Measurements from ENCODE around the gene CXCL1. TPM values are rescaled to one million over a fixed set of nuclear protein-coding genes. Genes with fewer than 3 reads are reported as not detected.
A peak's percentile ranks its signal among the peaks of the same experiment; 100 is the strongest.

The CXCL1 gene
- polyA plus RNA-seq, 3 donors: 1.7 to 4.4 (median 3.5) TPM

- Mint-ChIP-seq H3K36me3 (peaks cover 0 to 2% of the 10 kb centered on the region in 2 donors), H3K9me3 (peaks cover 0 to 15% (median 4%) of the 10 kb centered on the region in 7 donors), H3K4me3 (no peak overlapping the region), H3K4me1 (peaks cover 25% of the 10 kb centered on the region), H3K27ac (peak overlapping the region in 2 of 7 donors; percentile 24 to 61), H3K27me3 (ENCODE audit: low read depth in 3 of 3) (no peaks in the 10 kb centered on the region)
- Histone ChIP-seq H3K4me3 (replicated peaks in 1 of 3; ENCODE audit: low read depth in 2 of 3, low read length in 3 of 3) (no peak overlapping the region), H3K4me2 (replicated peaks; ENCODE audit: extremely low read depth, low read length, poor library complexity, severe bottlenecking) (no peak overlapping the region), H3K27me3 (ENCODE audit: control insufficient read depth in 2 of 2, insufficient read depth in 2 of 2, low read length in 2 of 2) (no peaks in the 10 kb centered on the region), H3K27ac (ENCODE audit: low read depth in 1 of 2, low read length in 2 of 2) (no peak overlapping the region), H3K36me3 (replicated peaks in 1 of 2; ENCODE audit: control insufficient read depth in 1 of 2, insufficient read depth in 2 of 2, low read length in 2 of 2) (no peaks in the 10 kb centered on the region), H2AFZ (ENCODE audit: insufficient read depth, low read depth, low read length, poor library complexity, severe bottlenecking) (no peak overlapping the region), H3K9me3 (replicated peaks in 1 of 2; ENCODE audit: control insufficient read depth in 1 of 2, insufficient read depth in 1 of 2, low read length in 2 of 2) (no peaks in the 10 kb centered on the region), H3K4me1 (ENCODE audit: control insufficient read depth in 1 of 2, insufficient read depth in 2 of 2, low read length in 2 of 2) (peaks cover 7 to 15% of the 10 kb centered on the region in 2 donors), H4K20me1 (ENCODE audit: insufficient read depth, low read length) (no peaks in the 10 kb centered on the region), H3K9ac (ENCODE audit: insufficient read depth, low read length, poor library complexity, severe bottlenecking) (no peak overlapping the region), H3K79me2 (ENCODE audit: insufficient read depth, low read length) (no peaks in the 10 kb centered on the region)
- DNase-seq: no peak
- no peak for TF ChIP-seq CTCF (IDR thresholded peaks at IDR 0.05)
- intact Hi-C loops (cut with micrococcal nuclease): no loop called here
These were observed 45.4 kb upstream of the CXCL1 start for GRCh38 chr4:73823760-73824159.

GRCh38 chr4:73828956-73829355 lies 40.2 kb upstream of the CXCL1 start:
- H3K4me2 ChIP-seq (replicated peaks; ENCODE audit: extremely low read depth, low read length, poor library complexity, severe bottlenecking): peak overlapping the region; percentile 17
- peak; percentile 40 to 55 (median 50) for DNase-seq
- Mint-ChIP-seq H3K27me3 (ENCODE audit: low read depth in 3 of 3) (no peaks in the 10 kb centered on the region), H3K36me3 (peaks cover 0 to 2% of the 10 kb centered on the region in 2 donors), H3K4me3 (no peak overlapping the region), H3K4me1 (peaks cover 12% of the 10 kb centered on the region), H3K9me3 (peaks cover 0 to 15% (median 4%) of the 10 kb centered on the region in 7 donors), H3K27ac (no peak overlapping the region)
- H3K36me3 ChIP-seq (replicated peaks in 1 of 2; ENCODE audit: control insufficient read depth in 1 of 2, insufficient read depth in 2 of 2, low read length in 2 of 2): no peaks in the 10 kb centered on the region
- no peaks in the 10 kb centered on the region for H3K9me3 ChIP-seq (replicated peaks in 1 of 2; ENCODE audit: control insufficient read depth in 1 of 2, insufficient read depth in 1 of 2, low read length in 2 of 2)
- intact Hi-C loops (cut with micrococcal nuclease): no loop called here
- no peak for TF ChIP-seq CTCF (IDR thresholded peaks at IDR 0.05)
- WGBS (ENCODE audit: insufficient coverage): 0% methylated on average over 1 of the region's 3 CpGs
- H3K27ac ChIP-seq (ENCODE audit: low read depth in 1 of 2, low read length in 2 of 2): no peak overlapping the region
- H3K4me1 ChIP-seq (ENCODE audit: control insufficient read depth in 1 of 2, insufficient read depth in 2 of 2, low read length in 2 of 2): peaks cover 6 to 11% of the 10 kb centered on the region in 2 donors
- no peak overlapping the region for H3K9ac ChIP-seq (ENCODE audit: insufficient read depth, low read length, poor library complexity, severe bottlenecking)
- H3K4me3 ChIP-seq (replicated peaks in 1 of 3; ENCODE audit: low read depth in 2 of 3, low read length in 3 of 3): no peak overlapping the region
- H3K79me2 ChIP-seq (ENCODE audit: insufficient read depth, low read length): no peaks in the 10 kb centered on the region
- H4K20me1 ChIP-seq (ENCODE audit: insufficient read depth, low read length): no peaks in the 10 kb centered on the region
- no peak overlapping the region for H2AFZ ChIP-seq (ENCODE audit: insufficient read depth, low read depth, low read length, poor library complexity, severe bottlenecking)
- no peaks in the 10 kb centered on the region for H3K27me3 ChIP-seq (ENCODE audit: control insufficient read depth in 2 of 2, insufficient read depth in 2 of 2, low read length in 2 of 2)
